Peyer's patch (tissue), 4 donors: Measurements from ENCODE around the gene FCGR3A.
"Not testable (repeated sequence)": the region's sequence is repeated elsewhere in the genome, so short reads cannot be mapped to it uniquely, and the experiment has no call there.

Experiments
- CTCF ChIP-seq, 6 experiments: fragments of 450-650 bp in 4 of 6; fragments of 200-600 bp in 2 of 6; sonication (generic) in 1 of 6; IDR thresholded peaks; one replicate each; pipeline ENCODE4 v1.5.1; 2017 to 2019; ENCODE audit warnings: antibody characterized with exemption in 6 of 6, mild to moderate bottlenecking in 3 of 6, moderate library complexity in 1 of 6
- POLR2A ChIP-seq, 2 donors: fragments of 450-650 bp; IDR thresholded peaks; one replicate each; pipeline ENCODE4 v1.5.1; 2017; ENCODE audit warnings: antibody characterized with exemption in 2 of 2, mild to moderate bottlenecking in 2 of 2, moderate library complexity in 2 of 2

GRCh38 chr1:161540570-161540960, 9.1 kb downstream of the FCGR3A start:
- TF ChIP-seq CTCF, POLR2A (IDR thresholded peaks at IDR 0.05): not testable (repeated sequence)
